NCI-H748 (cell line): ENCODE data around the gene CGN.

Source experiments
- DNase-seq: peaks from one replicate; lab custom pipeline; 2025; ENCODE audit not compliant: unreplicated experiment; lab: John Stamatoyannopoulos, UW

The CGN gene

GRCh38 chr1:151510957-151511635 is at the start of gene CGN:
Gene CGN (plus strand): TSS chr1:151511387. CDS start chr1:151518520, 7,133 bp downstream.
- DNase-seq, result peak; percentile 98

- no peak for DNase-seq
These were observed 49.5 kb upstream of the CGN start for GRCh38 chr1:151461694-151462093.

GRCh38 chr1:151465026-151465425 is 46.2 kb upstream of the CGN start:
- DNase-seq, result no peak

GRCh38 chr1:151472856-151473731 is 38.1 kb upstream of the CGN start:
- DNase-seq, result peak; percentile 84

- DNase-seq, result no peak
These were observed 36.4 kb upstream of the CGN start for GRCh38 chr1:151474745-151475144.

- no peak for DNase-seq
These were observed 36.0 kb upstream of the CGN start for GRCh38 chr1:151475175-151475574.

- DNase-seq, result no peak
These were observed 35.1 kb upstream of the CGN start for GRCh38 chr1:151476083-151476482.

- no peak for DNase-seq
These were observed 34.1 kb upstream of the CGN start for GRCh38 chr1:151477066-151477465.

GRCh38 chr1:151478140-151478812 is 32.9 kb upstream of the CGN start:
- no peak for DNase-seq

GRCh38 chr1:151478923-151479322 is 32.3 kb upstream of the CGN start:
- no peak for DNase-seq

- no peak for DNase-seq
These were observed 31.7 kb upstream of the CGN start for GRCh38 chr1:151479462-151479861.

- DNase-seq, result no peak
These were observed 29.2 kb upstream of the CGN start for GRCh38 chr1:151482017-151482416.

GRCh38 chr1:151485685-151486255 is 25.4 kb upstream of the CGN start:
- DNase-seq, result no peak

GRCh38 chr1:151486557-151486956 is 24.6 kb upstream of the CGN start:
- DNase-seq, result no peak

GRCh38 chr1:151491641-151492040 is 19.5 kb upstream of the CGN start:
- no peak for DNase-seq

GRCh38 chr1:151492120-151492519 is 19.1 kb upstream of the CGN start:
- DNase-seq, result no peak

- no peak for DNase-seq
These were observed 18.1 kb upstream of the CGN start for GRCh38 chr1:151493042-151493441.

GRCh38 chr1:151494741-151495281 is 16.4 kb upstream of the CGN start:
- no peak for DNase-seq

- no peak for DNase-seq
These were observed 15.9 kb upstream of the CGN start for GRCh38 chr1:151495316-151495715.

GRCh38 chr1:151499365-151499764 is 11.8 kb upstream of the CGN start:
- no peak for DNase-seq

- no peak for DNase-seq
These were observed 11.3 kb upstream of the CGN start for GRCh38 chr1:151499930-151500329.
